Uterus (tissue), 4 donors: Measurements from ENCODE around the gene XXYLT1. TPM values are rescaled to one million over a fixed set of nuclear protein-coding genes. Genes with fewer than 3 reads are reported as not detected.

ENCODE experiments used
- DNase-seq, 2 donors: peaks; one replicate each; pipeline ENCODE4 v3.0.0-alpha.2; 2019 to 2020
- H3K27ac ChIP-seq, 2 donors: fragments of 200-600 bp; sonication (generic); 1 replicate in 1 of 2; 2 replicates in 1 of 2; pipeline ENCODE4 v1.5.1; 2016 to 2018
- H3K27me3 ChIP-seq, 2 donors: fragments of 200-600 bp; sonication (generic); one replicate each; pipeline ENCODE4 v1.5.1; 2018 to 2019; ENCODE audit warnings: control low read depth in 1 of 2
- H3K36me3 ChIP-seq, 2 donors: fragments of 200-600 bp; sonication (generic); one replicate each; pipeline ENCODE4 v1.5.1; 2019; ENCODE audit warnings: control low read depth in 1 of 2
- H3K4me1 ChIP-seq, 2 donors: fragments of 200-600 bp; sonication (generic); one replicate each; pipeline ENCODE4 v1.5.1; 2018 to 2019; ENCODE audit warnings: control low read depth in 1 of 2
- H3K4me3 ChIP-seq, 2 donors: fragments of 200-600 bp; sonication (generic); 1 replicate in 1 of 2; 2 replicates in 1 of 2; pipeline ENCODE4 v1.5.1; 2018 to 2019; ENCODE audit warnings: mild to moderate bottlenecking in 1 of 2
- H3K9me3 ChIP-seq, 2 donors: fragments of 200-600 bp; sonication (generic); one replicate each; pipeline ENCODE4 v1.5.1; 2019; ENCODE audit warnings: control low read depth in 1 of 2
- CTCF ChIP-seq, 4 experiments: fragments of 200-600 bp in 2 of 4; fragments of 450-650 bp in 2 of 4; sonication (generic) in 2 of 4; IDR thresholded peaks; one replicate each; pipeline ENCODE4 v1.5.1; 2016 to 2019; ENCODE audit warnings: antibody characterized with exemption in 4 of 4, mild to moderate bottlenecking in 2 of 4, moderate library complexity in 1 of 4
- POLR2A ChIP-seq, 2 donors: fragments of 450-650 bp; IDR thresholded peaks; one replicate each; pipeline ENCODE4 v1.6.1; 2016; ENCODE audit warnings: antibody characterized with exemption in 2 of 2, mild to moderate bottlenecking in 1 of 2, moderate library complexity in 1 of 2
- intact Hi-C: fragments of 100-400 bp; cut with DNase I; formaldehyde crosslinking; loops from one replicate; pipeline ENCODE4 v1.15.1; 2023; ENCODE audit warnings: low total_unique reads
- total RNA-seq, 4 donors: library from RNA; depleted of rRNA in 3 of 4; stranded (reverse); fragments of >200 nt in 3 of 4; gene quantifications; one replicate each; pipeline versions ENCODE4 v1.1.0 to v1.2.4, GENCODE V29; 2014 to 2023
- donor health status: DM: yes; HTN: yes; CAD: no.

Gene XXYLT1
- total RNA-seq, 4 donors from 2014 or later = 10.6 to 52.5 (median 23.8) TPM

- H3K9me3 ChIP-seq = no peaks in the 10 kb centered on the region
- no peak overlapping the region for H3K4me3 ChIP-seq
- TF ChIP-seq POLR2A (IDR thresholded peaks at IDR 0.05) = no peak
- no peak for TF ChIP-seq CTCF (IDR thresholded peaks at IDR 0.05)
- intact Hi-C loops = no loop called here
- H3K27ac ChIP-seq = peak overlapping the region; percentile 82 to 95
- no peak for DNase-seq
- peaks cover 13 to 17% of the 10 kb centered on the region in 2 donors for H3K4me1 ChIP-seq
- no peaks in the 10 kb centered on the region for H3K36me3 ChIP-seq
- no peaks in the 10 kb centered on the region for H3K27me3 ChIP-seq
Observed at GRCh38 chr3:195153653-195154052, 117.3 kb downstream of the XXYLT1 start.

GRCh38 chr3:195153130-195153529, 117.8 kb downstream of the XXYLT1 start:
- Histone ChIP-seq H3K27ac (peak overlapping the region; percentile 82 to 95), H3K9me3 (no peaks in the 10 kb centered on the region), H3K4me1 (peaks cover 13 to 17% of the 10 kb centered on the region in 2 donors), H3K36me3 (no peaks in the 10 kb centered on the region), H3K4me3 (no peak overlapping the region), H3K27me3 (no peaks in the 10 kb centered on the region)
- DNase-seq = no peak
- intact Hi-C loops = no loop called here
- no peak for TF ChIP-seq POLR2A (IDR thresholded peaks at IDR 0.05)
- no peak for TF ChIP-seq CTCF (IDR thresholded peaks at IDR 0.05)

- peak overlapping the region; percentile 82 to 95 for H3K27ac ChIP-seq
- peaks cover 13 to 17% of the 10 kb centered on the region in 2 donors for H3K4me1 ChIP-seq
- no peak for TF ChIP-seq POLR2A (IDR thresholded peaks at IDR 0.05)
- TF ChIP-seq CTCF (IDR thresholded peaks at IDR 0.05) = no peak
- H3K9me3 ChIP-seq = no peaks in the 10 kb centered on the region
- intact Hi-C loops = no loop called here
- DNase-seq = no peak
- no peak overlapping the region for H3K4me3 ChIP-seq
- no peaks in the 10 kb centered on the region for H3K36me3 ChIP-seq
- H3K27me3 ChIP-seq = no peaks in the 10 kb centered on the region
Observed at GRCh38 chr3:195151866-195152541, 119.0 kb downstream of the XXYLT1 start.

- peaks cover 13 to 17% of the 10 kb centered on the region in 2 donors for H3K4me1 ChIP-seq
- DNase-seq = no peak
- H3K27me3 ChIP-seq = no peaks in the 10 kb centered on the region
- H3K9me3 ChIP-seq = no peaks in the 10 kb centered on the region
- peak overlapping the region; percentile 82 to 95 for H3K27ac ChIP-seq
- H3K36me3 ChIP-seq = no peaks in the 10 kb centered on the region
- intact Hi-C loops = no loop called here
- no peak for TF ChIP-seq CTCF (IDR thresholded peaks at IDR 0.05)
- TF ChIP-seq POLR2A (IDR thresholded peaks at IDR 0.05) = no peak
- H3K4me3 ChIP-seq = no peak overlapping the region
Observed at GRCh38 chr3:195151402-195151801, 119.6 kb downstream of the XXYLT1 start.

- H3K36me3 ChIP-seq = no peaks in the 10 kb centered on the region
- H3K9me3 ChIP-seq = no peaks in the 10 kb centered on the region
- peak overlapping the region; percentile 70 to 80 for H3K27ac ChIP-seq
- peak overlapping the region; percentile 1 to 12 for H3K4me3 ChIP-seq
- intact Hi-C loops = no loop called here
- H3K4me1 ChIP-seq = peaks cover 13 to 17% of the 10 kb centered on the region in 2 donors
- DNase-seq = peak; percentile 72 to 79
- peak in 1 of 2 donors; percentile 17 for TF ChIP-seq POLR2A (IDR thresholded peaks at IDR 0.05)
- no peak for TF ChIP-seq CTCF (IDR thresholded peaks at IDR 0.05)
- no peaks in the 10 kb centered on the region for H3K27me3 ChIP-seq
Observed at GRCh38 chr3:195150181-195151118, 120.5 kb downstream of the XXYLT1 start.
